ENCODE results near the gene RRAS2.

The RRAS2 gene

DNA sequence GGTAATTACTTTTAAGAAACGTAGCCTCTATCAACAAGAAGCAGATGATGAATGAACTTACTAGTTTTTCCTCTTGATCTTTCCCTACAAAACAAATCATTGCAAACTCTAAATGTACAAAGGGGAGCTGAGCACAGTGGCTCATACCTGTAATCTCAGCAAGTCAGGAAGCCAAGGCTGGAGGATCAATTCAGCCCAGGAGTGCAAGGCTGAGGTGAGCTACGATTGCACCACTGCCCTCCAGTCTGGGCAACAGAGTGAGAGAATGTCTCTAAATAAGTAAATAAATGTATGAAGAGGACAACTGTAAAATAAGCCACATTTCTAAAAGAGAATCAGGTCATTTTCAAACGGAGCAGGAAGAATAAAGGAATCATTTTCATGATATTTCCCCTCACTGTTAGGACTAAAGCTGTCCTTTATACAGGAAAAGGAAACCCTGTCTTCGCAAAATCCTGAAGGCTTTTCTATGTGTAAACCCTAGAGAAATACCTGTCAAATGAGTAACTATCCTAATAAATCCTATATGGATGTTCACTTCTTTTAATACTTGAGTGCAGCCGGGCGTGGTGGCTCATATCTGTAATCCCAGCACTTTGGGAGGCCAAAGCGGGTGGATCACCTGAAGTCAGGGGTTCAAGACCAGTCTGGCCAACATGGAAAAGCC lies 41.2 kb downstream of the RRAS2 start:
- H3K27ac ChIP-seq (ENCODE audit: low read length): no peak overlapping the region

DNA sequence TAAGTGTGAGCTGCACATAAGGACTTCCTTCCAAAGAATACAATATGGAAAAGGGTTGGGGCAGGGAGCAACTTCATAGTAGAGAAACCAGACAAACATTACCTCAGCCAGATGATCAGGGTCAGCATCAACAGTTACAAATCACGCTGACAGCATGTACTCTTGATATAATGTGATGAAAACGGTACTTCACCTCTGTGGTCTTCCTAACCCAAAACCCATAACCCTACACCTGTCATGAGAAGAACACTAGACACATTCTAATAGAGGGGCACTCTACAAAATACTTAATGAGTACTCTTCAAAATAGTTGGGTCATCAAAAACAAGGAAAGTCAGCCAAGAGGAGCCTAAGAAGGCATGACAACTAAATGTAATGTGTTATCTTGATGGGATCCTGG lies 43.9 kb downstream of the RRAS2 start:
- DNase-seq: no peak
- no peak overlapping the region for H2AFZ ChIP-seq (ENCODE audit: low read length)
- H4K20me1 ChIP-seq (ENCODE audit: insufficient read depth, low read length): no peaks in the 10 kb centered on the region
- no peaks in the 10 kb centered on the region for H3K9me3 ChIP-seq (replicated peaks; ENCODE audit: insufficient read depth, low read length)
- no peak overlapping the region for H3K4me3 ChIP-seq (ENCODE audit: low read length)
- TF ChIP-seq, protein P1, sequence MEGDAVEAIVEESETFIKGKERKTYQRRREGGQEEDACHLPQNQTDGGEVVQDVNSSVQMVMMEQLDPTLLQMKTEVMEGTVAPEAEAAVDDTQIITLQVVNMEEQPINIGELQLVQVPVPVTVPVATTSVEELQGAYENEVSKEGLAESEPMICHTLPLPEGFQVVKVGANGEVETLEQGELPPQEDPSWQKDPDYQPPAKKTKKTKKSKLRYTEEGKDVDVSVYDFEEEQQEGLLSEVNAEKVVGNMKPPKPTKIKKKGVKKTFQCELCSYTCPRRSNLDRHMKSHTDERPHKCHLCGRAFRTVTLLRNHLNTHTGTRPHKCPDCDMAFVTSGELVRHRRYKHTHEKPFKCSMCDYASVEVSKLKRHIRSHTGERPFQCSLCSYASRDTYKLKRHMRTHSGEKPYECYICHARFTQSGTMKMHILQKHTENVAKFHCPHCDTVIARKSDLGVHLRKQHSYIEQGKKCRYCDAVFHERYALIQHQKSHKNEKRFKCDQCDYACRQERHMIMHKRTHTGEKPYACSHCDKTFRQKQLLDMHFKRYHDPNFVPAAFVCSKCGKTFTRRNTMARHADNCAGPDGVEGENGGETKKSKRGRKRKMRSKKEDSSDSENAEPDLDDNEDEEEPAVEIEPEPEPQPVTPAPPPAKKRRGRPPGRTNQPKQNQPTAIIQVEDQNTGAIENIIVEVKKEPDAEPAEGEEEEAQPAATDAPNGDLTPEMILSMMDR (IDR thresholded peaks at IDR 0.05; ENCODE audit: low read length): no peak
- TF ChIP-seq EZH2phosphoT487 (IDR thresholded peaks at IDR 0.05; ENCODE audit: low read length) (no peak), EZH2 (optimal IDR thresholded peaks at IDR 0.05; ENCODE audit: low read depth, low read length) (no peak)
- H3F3A ChIP-seq (ENCODE audit: insufficient read depth, low read length): no peaks in the 10 kb centered on the region
- no peak overlapping the region for H3K4me2 ChIP-seq (ENCODE audit: low read depth, low read length)
- no peaks in the 10 kb centered on the region for H3K36me3 ChIP-seq (replicated peaks; ENCODE audit: insufficient read depth, low read length)
- no peak overlapping the region for H3K27ac ChIP-seq (ENCODE audit: low read length)
- no peaks in the 10 kb centered on the region for H3K79me2 ChIP-seq (ENCODE audit: low read length)
- H3K4me1 ChIP-seq (ENCODE audit: low read length): peaks cover 9% of the 10 kb centered on the region
- H3K9ac ChIP-seq (ENCODE audit: low read length): no peak overlapping the region
- H3K9me2 ChIP-seq (replicated peaks; ENCODE audit: insufficient read depth, low read length): no peaks in the 10 kb centered on the region
- H3K27me3 ChIP-seq (replicated peaks; ENCODE audit: insufficient read depth, low read length): no peaks in the 10 kb centered on the region

More for the DNA sequence above, 41.2 kb downstream of the RRAS2 start:
- no peak overlapping the region for H3K4me2 ChIP-seq (ENCODE audit: low read depth, low read length)
- H2AFZ ChIP-seq (ENCODE audit: low read length): no peak overlapping the region
- TF ChIP-seq, protein P1 (IDR thresholded peaks at IDR 0.05; ENCODE audit: low read length): no peak
- TF ChIP-seq EZH2 (optimal IDR thresholded peaks at IDR 0.05; ENCODE audit: low read depth, low read length) (no peak), EZH2phosphoT487 (IDR thresholded peaks at IDR 0.05; ENCODE audit: low read length) (no peak)
- no peak overlapping the region for H3K4me3 ChIP-seq (ENCODE audit: low read length)
- no peaks in the 10 kb centered on the region for H3K9me3 ChIP-seq (replicated peaks; ENCODE audit: insufficient read depth, low read length)
- H3K9me2 ChIP-seq (replicated peaks; ENCODE audit: insufficient read depth, low read length): no peaks in the 10 kb centered on the region
- H3K36me3 ChIP-seq (replicated peaks; ENCODE audit: insufficient read depth, low read length): no peaks in the 10 kb centered on the region
- DNase-seq: no peak
- H3K4me1 ChIP-seq (ENCODE audit: low read length): 0 out of 2 replicates have a peak, but pooled peaks cover 7% of the 10 kb centered on the region
- H3K9ac ChIP-seq (ENCODE audit: low read length): no peak overlapping the region
- H3K79me2 ChIP-seq (ENCODE audit: low read length): no peaks in the 10 kb centered on the region
- no peaks in the 10 kb centered on the region for H3K27me3 ChIP-seq (replicated peaks; ENCODE audit: insufficient read depth, low read length)
- no peaks in the 10 kb centered on the region for H4K20me1 ChIP-seq (ENCODE audit: insufficient read depth, low read length)
- no peaks in the 10 kb centered on the region for H3F3A ChIP-seq (ENCODE audit: insufficient read depth, low read length)

DNA sequence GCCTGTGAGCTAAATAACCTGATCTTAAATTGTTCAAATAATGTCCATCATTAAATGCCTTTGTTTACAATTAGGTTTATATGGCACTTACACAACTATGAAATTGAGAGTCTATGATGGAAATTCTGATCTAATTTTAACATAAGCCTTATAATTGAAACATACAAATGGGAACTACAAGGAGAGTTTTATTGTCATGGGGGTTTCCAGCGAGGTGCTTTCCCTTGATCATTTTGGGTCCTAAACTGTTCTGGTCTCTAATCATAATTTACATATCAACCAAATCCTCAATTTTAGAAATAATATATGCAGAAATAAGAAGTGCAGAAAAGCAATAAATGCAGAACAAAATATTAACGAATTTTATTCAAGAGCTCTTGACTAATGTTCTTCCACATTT lies 44.9 kb downstream of the RRAS2 start:
- no peak overlapping the region for H3K4me3 ChIP-seq (ENCODE audit: low read length)
- TF ChIP-seq, protein P1 (IDR thresholded peaks at IDR 0.05; ENCODE audit: low read length): no peak
- TF ChIP-seq EZH2phosphoT487 (IDR thresholded peaks at IDR 0.05; ENCODE audit: low read length) (no peak), EZH2 (optimal IDR thresholded peaks at IDR 0.05; ENCODE audit: low read depth, low read length) (no peak)
- no peaks in the 10 kb centered on the region for H3K36me3 ChIP-seq (replicated peaks; ENCODE audit: insufficient read depth, low read length)
- H3K9me3 ChIP-seq (replicated peaks; ENCODE audit: insufficient read depth, low read length): no peaks in the 10 kb centered on the region
- H3K4me2 ChIP-seq (ENCODE audit: low read depth, low read length): no peak overlapping the region
- H3K9ac ChIP-seq (ENCODE audit: low read length): no peak overlapping the region
- H2AFZ ChIP-seq (ENCODE audit: low read length): no peak overlapping the region
- no peaks in the 10 kb centered on the region for H3K79me2 ChIP-seq (ENCODE audit: low read length)
- no peak for DNase-seq
- H3K27me3 ChIP-seq (replicated peaks; ENCODE audit: insufficient read depth, low read length): no peaks in the 10 kb centered on the region
- H3F3A ChIP-seq (ENCODE audit: insufficient read depth, low read length): 0 out of 2 replicates have a peak, but pooled peaks cover 2% of the 10 kb centered on the region
- no peaks in the 10 kb centered on the region for H3K9me2 ChIP-seq (replicated peaks; ENCODE audit: insufficient read depth, low read length)
- H4K20me1 ChIP-seq (ENCODE audit: insufficient read depth, low read length): no peaks in the 10 kb centered on the region
- peaks cover 12% of the 10 kb centered on the region for H3K4me1 ChIP-seq (ENCODE audit: low read length)
- H3K27ac ChIP-seq (ENCODE audit: low read length): no peak overlapping the region
